ENCODE data around the gene KRTAP4-8.
"Not testable (repeated sequence)": the region's sequence is repeated elsewhere in the genome, so short reads cannot be mapped to it uniquely, and the experiment has no call there.

GRCh38 chr17:41123292-41123990 lies 25.5 kb upstream of the KRTAP4-8 start:
- not testable (repeated sequence) for TF ChIP-seq CTCF, POLR2A (IDR thresholded peaks at IDR 0.05)

Data from suprapubic skin (tissue), 3 donors.